ENCODE data around the gene TUBA4B.
"Not testable (repeated sequence)": the region's sequence is repeated elsewhere in the genome, so short reads cannot be mapped to it uniquely, and the experiment has no call there.

Gene TUBA4B

GRCh38 chr2:219285894-219286425 lies 32.9 kb downstream of the TUBA4B start:
- no peak for TF ChIP-seq CTCF (IDR thresholded peaks at IDR 0.05; ENCODE audit: insufficient read depth, low read length)
- TF ChIP-seq POLR2AphosphoS5 (IDR thresholded peaks at IDR 0.05; ENCODE audit: low read depth), result no peak
- TF ChIP-seq GABPA (IDR thresholded peaks at IDR 0.05; ENCODE audit: low read depth), result no peak
- no peak for TF ChIP-seq SPI1 (IDR thresholded peaks at IDR 0.05; ENCODE audit: borderline replicate concordance, low read depth)
- no peak for DNase-seq (ENCODE audit: low read depth in 1 of 2, low spot score in 1 of 2)
- no peak overlapping the region for H3K4me3 ChIP-seq (replicated peaks; ENCODE audit: insufficient read depth, low read length)
- H3K27me3 ChIP-seq (ENCODE audit: insufficient read depth, poor library complexity, severe bottlenecking), result no peaks in the 10 kb centered on the region
- no peak overlapping the region for H3K27ac ChIP-seq (replicated peaks)

DNA sequence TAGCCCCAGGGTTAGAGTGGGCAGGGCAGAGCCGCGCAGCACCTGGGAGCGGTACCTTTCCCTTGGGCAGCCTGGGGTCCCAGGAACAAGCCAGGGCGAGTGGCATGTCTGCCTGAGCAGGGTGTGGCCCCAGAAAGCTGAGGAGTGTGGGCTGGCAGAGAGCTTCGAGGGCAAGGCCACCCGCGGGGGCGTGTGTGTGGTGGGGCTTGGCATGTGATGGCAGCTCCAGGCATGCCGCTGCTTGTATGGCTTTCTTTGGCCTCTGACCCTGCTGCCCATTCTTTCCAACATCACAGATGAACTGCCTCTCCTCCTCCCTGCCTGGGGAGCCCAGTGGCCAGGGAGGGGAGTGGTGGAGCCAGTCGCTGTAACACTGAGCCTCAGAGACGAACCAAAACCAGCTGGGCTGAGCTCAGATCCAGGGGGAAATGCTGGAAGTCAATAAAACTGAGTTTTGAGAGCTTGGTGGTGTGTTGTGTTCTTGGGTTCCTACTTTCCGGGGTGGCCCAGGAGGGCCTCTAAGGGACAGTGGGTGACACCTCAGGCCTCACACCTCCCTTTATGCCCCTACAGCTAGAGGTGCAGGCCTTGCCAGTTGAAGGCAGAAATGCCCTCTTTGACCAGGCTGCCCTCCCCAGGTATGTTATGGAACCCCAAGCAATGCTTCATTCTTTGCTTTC lies 33.5 kb downstream of the TUBA4B start:
- DNase-seq (ENCODE audit: low read depth in 1 of 2, low spot score in 1 of 2), result no peak
- Histone ChIP-seq H3K27ac (replicated peaks) (no peak overlapping the region), H3K27me3 (ENCODE audit: insufficient read depth, poor library complexity, severe bottlenecking) (peaks cover 5% of the 10 kb centered on the region), H3K4me3 (replicated peaks; ENCODE audit: insufficient read depth, low read length) (no peak overlapping the region)
- TF ChIP-seq CTCF (IDR thresholded peaks at IDR 0.05; ENCODE audit: insufficient read depth, low read length) (no peak), POLR2AphosphoS5 (IDR thresholded peaks at IDR 0.05; ENCODE audit: low read depth) (no peak), REST (IDR thresholded peaks at IDR 0.05; ENCODE audit: insufficient replicate concordance, low read depth) (no peak), GABPA (IDR thresholded peaks at IDR 0.05; ENCODE audit: low read depth) (no peak), SPI1 (IDR thresholded peaks at IDR 0.05; ENCODE audit: borderline replicate concordance, low read depth) (no peak)

GRCh38 chr2:219287116-219287440 lies 34.0 kb downstream of the TUBA4B start:
- not testable (repeated sequence) for H3K27ac ChIP-seq (replicated peaks); H3K27me3 ChIP-seq (ENCODE audit: insufficient read depth, poor library complexity, severe bottlenecking); H3K4me3 ChIP-seq (replicated peaks; ENCODE audit: insufficient read depth, low read length); DNase-seq (ENCODE audit: low read depth in 1 of 2, low spot score in 1 of 2)

- Histone ChIP-seq H3K27ac (replicated peaks) (no peak overlapping the region), H3K4me3 (replicated peaks; ENCODE audit: insufficient read depth, low read length) (no peak overlapping the region), H3K27me3 (ENCODE audit: insufficient read depth, poor library complexity, severe bottlenecking) (peaks cover 5% of the 10 kb centered on the region)
- TF ChIP-seq POLR2AphosphoS5 (IDR thresholded peaks at IDR 0.05; ENCODE audit: low read depth) (no peak), SPI1 (IDR thresholded peaks at IDR 0.05; ENCODE audit: borderline replicate concordance, low read depth) (no peak), GABPA (IDR thresholded peaks at IDR 0.05; ENCODE audit: low read depth) (no peak), CTCF (IDR thresholded peaks at IDR 0.05; ENCODE audit: insufficient read depth, low read length) (no peak), REST (IDR thresholded peaks at IDR 0.05; ENCODE audit: insufficient replicate concordance, low read depth) (no peak)
- DNase-seq (ENCODE audit: low read depth in 1 of 2, low spot score in 1 of 2), result no peak
These were observed 34.7 kb downstream of the TUBA4B start for GRCh38 chr2:219287580-219288265.
